GM23338 (cell line): ENCODE data around the gene NUBPL. TPM values are rescaled to one million over a fixed set of nuclear protein-coding genes. Genes with fewer than 3 reads are reported as not detected.

Experiments
- ATAC-seq: fragments of 200-7000 bp; cut with Tn5 transposase; 3 replicates; pipeline ENCODE4 v1.9.1; 2020
- DNase-seq: peaks from one replicate; pipeline ENCODE4 v3.0.0-alpha.2; 2015; ENCODE audit warnings: low spot score
- H2AFZ ChIP-seq: fragments of 200-600 bp; sonication (generic); 2 replicates; pipeline ENCODE4 v1.8.0; 2016; ENCODE audit warnings: antibody characterized with exemption, mild to moderate bottlenecking, moderate library complexity
- H3F3A ChIP-seq: fragments of 200-600 bp; sonication (generic); replicated peaks from 2 replicates; pipeline ENCODE4 v1.8.0; 2017; ENCODE audit warnings: antibody characterized with exemption, mixed run types, low read depth
- H3K27ac ChIP-seq: fragments of 200-600 bp; sonication (generic); 2 replicates; pipeline ENCODE4 v1.6.1; 2016; ENCODE audit warnings: low read depth
- H3K27me3 ChIP-seq: fragments of 200-600 bp; sonication (generic); 2 replicates; pipeline ENCODE4 v1.8.0; 2016; ENCODE audit warnings: mild to moderate bottlenecking, mixed run types, moderate library complexity; ENCODE audit not compliant: insufficient read depth
- H3K36me3 ChIP-seq: fragments of 200-600 bp; sonication (generic); 2 replicates; pipeline ENCODE4 v1.8.0; 2016; ENCODE audit warnings: mild to moderate bottlenecking; ENCODE audit not compliant: insufficient read depth
- H3K4me1 ChIP-seq: fragments of 200-600 bp; sonication (generic); 2 replicates; pipeline ENCODE4 v1.8.0; 2016; ENCODE audit warnings: mild to moderate bottlenecking, moderate library complexity; ENCODE audit not compliant: insufficient read depth
- H3K4me2 ChIP-seq: fragments of 200-600 bp; sonication (generic); 2 replicates; pipeline ENCODE4 v1.7.1; 2017; ENCODE audit warnings: mixed run types
- H3K4me3 ChIP-seq: fragments of 200-600 bp; sonication (generic); 2 replicates; pipeline ENCODE4 v1.6.1; 2016; ENCODE audit warnings: mixed run types
- H3K79me2 ChIP-seq: fragments of 200-600 bp; sonication (generic); replicated peaks from 2 replicates; pipeline ENCODE4 v1.8.0; 2017; ENCODE audit warnings: mild to moderate bottlenecking; ENCODE audit not compliant: insufficient read depth
- H3K9me2 ChIP-seq: fragments of 200-600 bp; sonication (generic); 2 replicates; pipeline ENCODE4 v1.8.0; 2017; ENCODE audit not compliant: insufficient read depth
- H4K20me1 ChIP-seq: fragments of 200-600 bp; sonication (generic); replicated peaks from 2 replicates; pipeline ENCODE4 v1.8.0; 2017; ENCODE audit warnings: mild to moderate bottlenecking; ENCODE audit not compliant: insufficient read depth
- H3K27ac Mint-ChIP-seq: 2 replicates; pipeline ENCODE4 v1.8.0; 2020; ENCODE audit warnings: inconsistent platforms, mild to moderate bottlenecking, moderate library complexity, mixed read lengths
- H3K27me3 Mint-ChIP-seq: 3 replicates; pipeline ENCODE4 v1.8.0; 2022; ENCODE audit warnings: low read depth, mild to moderate bottlenecking, moderate library complexity, mixed read lengths, inconsistent platforms; ENCODE audit not compliant: insufficient read depth, poor library complexity
- H3K36me3 Mint-ChIP-seq: 3 replicates; pipeline ENCODE4 v1.8.0; 2021; ENCODE audit warnings: low read depth, mild to moderate bottlenecking, inconsistent platforms, moderate library complexity, mixed read lengths
- H3K4me1 Mint-ChIP-seq: 3 replicates; pipeline ENCODE4 v1.8.0; 2020; ENCODE audit warnings: mild to moderate bottlenecking, inconsistent platforms, mixed read lengths
- H3K4me3 Mint-ChIP-seq: 3 replicates; pipeline ENCODE4 v1.8.0; 2021; ENCODE audit warnings: moderate library complexity, mild to moderate bottlenecking, inconsistent platforms, mixed read lengths
- H3K9me3 Mint-ChIP-seq: 3 replicates; pipeline ENCODE4 v1.8.0; 2020; ENCODE audit warnings: moderate library complexity, mild to moderate bottlenecking, inconsistent platforms, mixed read lengths
- STAT1 ChIP-seq: IDR thresholded peaks from one replicate; pipeline ENCODE4 v1.6.1; 2016; ENCODE audit warnings: antibody characterized with exemption; ENCODE audit not compliant: unreplicated experiment
- polyA plus RNA-seq: library from polyadenylated mRNA; unstranded; fragments of >200 nt; fragmentation: Nextera tagmentation; extraction: Ambion mirVana; gene quantifications from 2 replicates; pipeline ENCODE4 v1.2.1, GENCODE V29; 2016
- total RNA-seq: library from RNA; depleted of rRNA; stranded (reverse); fragments of >200 nt; shearing (Covaris generic); gene quantifications from 2 replicates; pipeline ENCODE4 v1.2.3, GENCODE V29; 2014
- TF ChIP-seq, protein P1 (sequence below): fragments of 250-450 bp; sonication (Bioruptor Pico); IDR thresholded peaks from 2 replicates; pipeline ENCODE4 v1.5.0; 2020; ENCODE audit warnings: mild to moderate bottlenecking, moderate library complexity
- TF ChIP-seq, protein P2 (sequence below): IDR thresholded peaks from 2 replicates; pipeline ENCODE4 v1.6.1; 2016; ENCODE audit warnings: antibody characterized with exemption

Gene NUBPL
- total and polyA plus RNA-seq, 2 experiments from 2014 or later = 6.1 to 20.7 TPM

DNA sequence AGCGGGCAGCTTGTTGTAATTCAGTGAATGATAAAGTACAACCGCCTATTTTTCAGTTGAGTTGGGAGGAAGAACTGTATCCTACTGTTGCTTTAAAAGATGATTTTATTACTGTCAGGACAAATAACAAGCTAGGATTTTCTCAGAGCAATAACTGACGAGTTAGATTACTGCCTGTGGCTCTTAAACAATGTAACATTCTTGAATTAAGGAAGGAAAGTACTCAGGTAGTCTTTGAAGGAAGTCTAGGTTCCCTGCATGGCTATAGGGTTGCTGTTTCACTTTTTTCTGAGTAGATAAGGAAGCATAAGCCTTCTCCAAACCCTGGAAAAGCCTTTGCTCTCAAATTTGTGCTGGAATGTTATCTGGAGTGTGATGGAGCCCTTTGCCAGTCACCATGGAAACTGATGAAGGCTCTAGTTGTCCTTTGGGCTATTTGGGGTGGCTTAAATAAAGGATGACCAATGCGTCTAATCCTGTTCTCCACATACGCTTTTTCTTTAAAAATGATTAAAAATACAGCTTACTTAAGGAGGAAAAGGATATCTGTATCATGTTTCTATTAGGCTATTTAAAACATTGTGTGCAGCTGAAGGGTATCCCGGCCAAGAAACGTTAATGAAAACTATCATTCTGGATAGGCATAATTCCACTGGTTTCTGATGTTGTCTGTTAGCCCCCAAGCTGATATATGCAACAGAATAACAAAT lies 17.7 kb downstream of the NUBPL start:
- Histone ChIP-seq H3K27me3 (no peaks in the 10 kb centered on the region), H3K79me2 (no peaks in the 10 kb centered on the region), H4K20me1 (no peaks in the 10 kb centered on the region), H3F3A (no peaks in the 10 kb centered on the region), H3K36me3 (no peaks in the 10 kb centered on the region), H3K4me1 (no peaks in the 10 kb centered on the region), H2AFZ (no peak overlapping the region), H3K4me3 (no peak overlapping the region), H3K27ac (no peak overlapping the region), H3K9me2 (no peaks in the 10 kb centered on the region), H3K4me2 (no peak overlapping the region)
- Mint-ChIP-seq H3K4me1 (no peaks in the 10 kb centered on the region; the same call in 2 of the 3 replicates), H3K27me3 (no peaks in the 10 kb centered on the region), H3K9me3 (no peaks in the 10 kb centered on the region), H3K36me3 (no peaks in the 10 kb centered on the region), H3K27ac (no peak overlapping the region), H3K4me3 (no peak overlapping the region)
- DNase-seq = no peak
- TF ChIP-seq, protein P1, sequence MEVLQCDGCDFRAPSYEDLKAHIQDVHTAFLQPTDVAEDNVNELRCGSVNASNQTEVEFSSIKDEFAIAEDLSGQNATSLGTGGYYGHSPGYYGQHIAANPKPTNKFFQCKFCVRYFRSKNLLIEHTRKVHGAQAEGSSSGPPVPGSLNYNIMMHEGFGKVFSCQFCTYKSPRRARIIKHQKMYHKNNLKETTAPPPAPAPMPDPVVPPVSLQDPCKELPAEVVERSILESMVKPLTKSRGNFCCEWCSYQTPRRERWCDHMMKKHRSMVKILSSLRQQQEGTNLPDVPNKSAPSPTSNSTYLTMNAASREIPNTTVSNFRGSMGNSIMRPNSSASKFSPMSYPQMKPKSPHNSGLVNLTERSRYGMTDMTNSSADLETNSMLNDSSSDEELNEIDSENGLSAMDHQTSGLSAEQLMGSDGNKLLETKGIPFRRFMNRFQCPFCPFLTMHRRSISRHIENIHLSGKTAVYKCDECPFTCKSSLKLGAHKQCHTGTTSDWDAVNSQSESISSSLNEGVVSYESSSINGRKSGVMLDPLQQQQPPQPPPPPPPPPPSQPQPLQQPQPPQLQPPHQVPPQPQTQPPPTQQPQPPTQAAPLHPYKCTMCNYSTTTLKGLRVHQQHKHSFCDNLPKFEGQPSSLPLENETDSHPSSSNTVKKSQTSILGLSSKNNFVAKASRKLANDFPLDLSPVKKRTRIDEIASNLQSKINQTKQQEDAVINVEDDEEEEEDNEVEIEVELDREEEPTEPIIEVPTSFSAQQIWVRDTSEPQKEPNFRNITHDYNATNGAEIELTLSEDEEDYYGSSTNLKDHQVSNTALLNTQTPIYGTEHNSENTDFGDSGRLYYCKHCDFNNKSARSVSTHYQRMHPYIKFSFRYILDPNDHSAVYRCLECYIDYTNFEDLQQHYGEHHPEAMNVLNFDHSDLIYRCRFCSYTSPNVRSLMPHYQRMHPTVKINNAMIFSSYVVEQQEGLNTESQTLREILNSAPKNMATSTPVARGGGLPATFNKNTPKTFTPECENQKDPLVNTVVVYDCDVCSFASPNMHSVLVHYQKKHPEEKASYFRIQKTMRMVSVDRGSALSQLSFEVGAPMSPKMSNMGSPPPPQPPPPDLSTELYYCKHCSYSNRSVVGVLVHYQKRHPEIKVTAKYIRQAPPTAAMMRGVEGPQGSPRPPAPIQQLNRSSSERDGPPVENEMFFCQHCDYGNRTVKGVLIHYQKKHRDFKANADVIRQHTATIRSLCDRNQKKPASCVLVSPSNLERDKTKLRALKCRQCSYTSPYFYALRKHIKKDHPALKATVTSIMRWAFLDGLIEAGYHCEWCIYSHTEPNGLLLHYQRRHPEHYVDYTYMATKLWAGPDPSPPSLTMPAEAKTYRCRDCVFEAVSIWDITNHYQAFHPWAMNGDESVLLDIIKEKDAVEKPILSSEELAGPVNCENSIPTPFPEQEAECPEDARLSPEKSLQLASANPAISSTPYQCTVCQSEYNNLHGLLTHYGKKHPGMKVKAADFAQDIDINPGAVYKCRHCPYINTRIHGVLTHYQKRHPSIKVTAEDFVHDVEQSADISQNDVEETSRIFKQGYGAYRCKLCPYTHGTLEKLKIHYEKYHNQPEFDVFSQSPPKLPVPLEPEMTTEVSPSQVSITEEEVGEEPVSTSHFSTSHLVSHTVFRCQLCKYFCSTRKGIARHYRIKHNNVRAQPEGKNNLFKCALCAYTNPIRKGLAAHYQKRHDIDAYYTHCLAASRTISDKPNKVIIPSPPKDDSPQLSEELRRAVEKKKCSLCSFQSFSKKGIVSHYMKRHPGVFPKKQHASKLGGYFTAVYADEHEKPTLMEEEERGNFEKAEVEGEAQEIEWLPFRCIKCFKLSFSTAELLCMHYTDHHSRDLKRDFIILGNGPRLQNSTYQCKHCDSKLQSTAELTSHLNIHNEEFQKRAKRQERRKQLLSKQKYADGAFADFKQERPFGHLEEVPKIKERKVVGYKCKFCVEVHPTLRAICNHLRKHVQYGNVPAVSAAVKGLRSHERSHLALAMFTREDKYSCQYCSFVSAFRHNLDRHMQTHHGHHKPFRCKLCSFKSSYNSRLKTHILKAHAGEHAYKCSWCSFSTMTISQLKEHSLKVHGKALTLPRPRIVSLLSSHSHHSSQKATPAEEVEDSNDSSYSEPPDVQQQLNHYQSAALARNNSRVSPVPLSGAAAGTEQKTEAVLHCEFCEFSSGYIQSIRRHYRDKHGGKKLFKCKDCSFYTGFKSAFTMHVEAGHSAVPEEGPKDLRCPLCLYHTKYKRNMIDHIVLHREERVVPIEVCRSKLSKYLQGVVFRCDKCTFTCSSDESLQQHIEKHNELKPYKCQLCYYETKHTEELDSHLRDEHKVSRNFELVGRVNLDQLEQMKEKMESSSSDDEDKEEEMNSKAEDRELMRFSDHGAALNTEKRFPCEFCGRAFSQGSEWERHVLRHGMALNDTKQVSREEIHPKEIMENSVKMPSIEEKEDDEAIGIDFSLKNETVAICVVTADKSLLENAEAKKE (CRISPR knock-in tag) = no peak
- no peak for TF ChIP-seq STAT1
- ATAC-seq = no peak

DNA sequence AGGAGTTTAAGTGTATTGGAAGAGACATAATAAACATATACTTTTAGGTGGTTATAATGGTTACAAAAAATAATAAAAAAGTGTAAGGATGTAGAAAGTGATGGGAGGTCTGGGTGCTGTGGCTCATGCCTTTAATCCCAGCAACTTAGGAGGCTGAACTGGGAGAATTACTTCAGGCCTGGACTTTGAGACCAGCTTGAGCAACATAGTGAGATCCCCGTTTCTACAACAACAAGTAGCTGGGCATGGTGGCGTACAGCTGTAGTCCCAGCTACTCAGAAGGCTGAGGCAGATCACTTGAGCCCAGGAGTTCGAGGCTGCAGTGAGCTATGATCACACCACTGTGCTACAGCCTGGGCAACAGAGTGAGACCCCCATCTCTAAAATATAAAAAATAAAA lies 19.0 kb downstream of the NUBPL start:
- Histone ChIP-seq H3K36me3 (no peaks in the 10 kb centered on the region), H3K4me1 (no peaks in the 10 kb centered on the region), H3F3A (no peaks in the 10 kb centered on the region), H3K79me2 (no peaks in the 10 kb centered on the region), H2AFZ (no peak overlapping the region), H3K27ac (no peak overlapping the region), H3K4me2 (no peak overlapping the region), H4K20me1 (no peaks in the 10 kb centered on the region), H3K4me3 (no peak overlapping the region), H3K9me2 (no peaks in the 10 kb centered on the region), H3K27me3 (no peaks in the 10 kb centered on the region)
- Mint-ChIP-seq H3K27me3 (no peaks in the 10 kb centered on the region), H3K4me3 (no peak overlapping the region), H3K4me1 (no peaks in the 10 kb centered on the region; the same call in 2 of the 3 replicates), H3K9me3 (no peaks in the 10 kb centered on the region), H3K27ac (no peak overlapping the region), H3K36me3 (no peaks in the 10 kb centered on the region)
- ATAC-seq (no peak), DNase-seq (no peak)
- no peak for TF ChIP-seq STAT1
- TF ChIP-seq, protein P1 (CRISPR knock-in tag) = no peak
- TF ChIP-seq, protein P2, sequence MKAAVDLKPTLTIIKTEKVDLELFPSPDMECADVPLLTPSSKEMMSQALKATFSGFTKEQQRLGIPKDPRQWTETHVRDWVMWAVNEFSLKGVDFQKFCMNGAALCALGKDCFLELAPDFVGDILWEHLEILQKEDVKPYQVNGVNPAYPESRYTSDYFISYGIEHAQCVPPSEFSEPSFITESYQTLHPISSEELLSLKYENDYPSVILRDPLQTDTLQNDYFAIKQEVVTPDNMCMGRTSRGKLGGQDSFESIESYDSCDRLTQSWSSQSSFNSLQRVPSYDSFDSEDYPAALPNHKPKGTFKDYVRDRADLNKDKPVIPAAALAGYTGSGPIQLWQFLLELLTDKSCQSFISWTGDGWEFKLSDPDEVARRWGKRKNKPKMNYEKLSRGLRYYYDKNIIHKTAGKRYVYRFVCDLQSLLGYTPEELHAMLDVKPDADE = no peak
